Measurements from ENCODE around the gene ITPA. TPM values are rescaled to one million over a fixed set of nuclear protein-coding genes. Genes with fewer than 3 reads are reported as not detected.

Gene ITPA
- total and polyA plus RNA-seq, 2 of the 13 experiments (the other 11 are each of a cell fraction or from before 2014, with no cell fraction given) = 60.1 to 103 TPM

DNA sequence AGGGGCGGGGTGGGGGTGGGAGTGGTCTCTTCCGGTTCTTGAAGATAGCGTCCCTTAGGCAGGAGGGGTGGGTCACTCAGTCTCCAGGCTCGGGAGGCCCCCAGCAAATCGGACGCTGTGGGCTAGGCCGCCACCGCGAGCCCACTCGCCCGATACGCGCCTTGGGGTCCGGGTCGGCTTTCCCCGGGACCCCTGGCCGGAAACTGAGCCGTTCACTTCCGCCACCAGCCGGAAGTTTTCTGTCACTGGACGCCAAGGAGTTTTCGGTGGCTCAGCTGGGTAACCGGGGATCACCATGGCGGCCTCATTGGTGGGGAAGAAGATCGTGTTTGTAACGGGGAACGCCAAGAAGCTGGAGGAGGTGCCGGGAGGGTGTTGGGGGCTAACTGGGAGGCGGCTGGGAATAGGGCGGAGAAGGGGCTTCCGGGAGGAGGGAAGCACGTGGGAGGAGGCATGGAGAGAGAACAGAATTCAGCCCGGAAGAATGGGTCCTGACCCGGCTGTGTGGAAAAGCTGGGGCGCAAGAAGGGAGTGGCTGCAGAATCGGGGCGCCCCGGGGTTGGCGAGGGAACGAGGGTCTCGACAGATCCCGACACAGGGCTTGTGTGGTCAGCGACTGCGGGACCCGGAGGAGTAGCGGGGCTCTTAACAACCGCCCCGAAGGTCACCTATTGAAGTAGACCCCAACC lies at the start of gene ITPA (continued):
- TF ChIP-seq ZBED4 (CRISPR knock-in tag; IDR thresholded peaks at IDR 0.05; ENCODE audit: borderline replicate concordance) = no peak; the same call in 1 of the 2 replicates
- TF ChIP-seq ZNF619 (CRISPR knock-in tag; IDR thresholded peaks at IDR 0.05) = no peak
- no peak; the same call in 1 of the 2 replicates for TF ChIP-seq NFATC3 (CRISPR knock-in tag; IDR thresholded peaks at IDR 0.05)
- peak; percentile 41; the same call in 1 of the 2 replicates for TF ChIP-seq TFDP1 (CRISPR knock-in tag; IDR thresholded peaks at IDR 0.05; ENCODE audit: borderline replicate concordance)
- no peak; the same call in 1 of the 2 replicates for TF ChIP-seq ZNF790 (CRISPR knock-in tag; IDR thresholded peaks at IDR 0.05; ENCODE audit: borderline replicate concordance)
- 0 out of 2 replicates have a peak, but pooled peaks have one; percentile 44 for TF ChIP-seq ATAD3A (CRISPR knock-in tag; IDR thresholded peaks at IDR 0.05)
- no peak for TF ChIP-seq HOXA9 (CRISPR knock-in tag; IDR thresholded peaks at IDR 0.05; ENCODE audit: borderline replicate concordance)
- 0 out of 2 replicates have a peak, but pooled peaks have one; percentile 29 for TF ChIP-seq PAX8 (CRISPR knock-in tag; IDR thresholded peaks at IDR 0.05; ENCODE audit: borderline replicate concordance)
- TF ChIP-seq, protein P1, sequence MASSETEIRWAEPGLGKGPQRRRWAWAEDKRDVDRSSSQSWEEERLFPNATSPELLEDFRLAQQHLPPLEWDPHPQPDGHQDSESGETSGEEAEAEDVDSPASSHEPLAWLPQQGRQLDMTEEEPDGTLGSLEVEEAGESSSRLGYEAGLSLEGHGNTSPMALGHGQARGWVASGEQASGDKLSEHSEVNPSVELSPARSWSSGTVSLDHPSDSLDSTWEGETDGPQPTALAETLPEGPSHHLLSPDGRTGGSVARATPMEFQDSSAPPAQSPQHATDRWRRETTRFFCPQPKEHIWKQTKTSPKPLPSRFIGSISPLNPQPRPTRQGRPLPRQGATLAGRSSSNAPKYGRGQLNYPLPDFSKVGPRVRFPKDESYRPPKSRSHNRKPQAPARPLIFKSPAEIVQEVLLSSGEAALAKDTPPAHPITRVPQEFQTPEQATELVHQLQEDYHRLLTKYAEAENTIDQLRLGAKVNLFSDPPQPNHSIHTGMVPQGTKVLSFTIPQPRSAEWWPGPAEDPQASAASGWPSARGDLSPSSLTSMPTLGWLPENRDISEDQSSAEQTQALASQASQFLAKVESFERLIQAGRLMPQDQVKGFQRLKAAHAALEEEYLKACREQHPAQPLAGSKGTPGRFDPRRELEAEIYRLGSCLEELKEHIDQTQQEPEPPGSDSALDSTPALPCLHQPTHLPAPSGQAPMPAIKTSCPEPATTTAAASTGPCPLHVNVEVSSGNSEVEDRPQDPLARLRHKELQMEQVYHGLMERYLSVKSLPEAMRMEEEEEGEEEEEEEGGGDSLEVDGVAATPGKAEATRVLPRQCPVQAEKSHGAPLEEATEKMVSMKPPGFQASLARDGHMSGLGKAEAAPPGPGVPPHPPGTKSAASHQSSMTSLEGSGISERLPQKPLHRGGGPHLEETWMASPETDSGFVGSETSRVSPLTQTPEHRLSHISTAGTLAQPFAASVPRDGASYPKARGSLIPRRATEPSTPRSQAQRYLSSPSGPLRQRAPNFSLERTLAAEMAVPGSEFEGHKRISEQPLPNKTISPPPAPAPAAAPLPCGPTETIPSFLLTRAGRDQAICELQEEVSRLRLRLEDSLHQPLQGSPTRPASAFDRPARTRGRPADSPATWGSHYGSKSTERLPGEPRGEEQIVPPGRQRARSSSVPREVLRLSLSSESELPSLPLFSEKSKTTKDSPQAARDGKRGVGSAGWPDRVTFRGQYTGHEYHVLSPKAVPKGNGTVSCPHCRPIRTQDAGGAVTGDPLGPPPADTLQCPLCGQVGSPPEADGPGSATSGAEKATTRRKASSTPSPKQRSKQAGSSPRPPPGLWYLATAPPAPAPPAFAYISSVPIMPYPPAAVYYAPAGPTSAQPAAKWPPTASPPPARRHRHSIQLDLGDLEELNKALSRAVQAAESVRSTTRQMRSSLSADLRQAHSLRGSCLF (CRISPR knock-in tag; IDR thresholded peaks at IDR 0.05; ENCODE audit: borderline replicate concordance) = no peak
- TF ChIP-seq, protein P2, sequence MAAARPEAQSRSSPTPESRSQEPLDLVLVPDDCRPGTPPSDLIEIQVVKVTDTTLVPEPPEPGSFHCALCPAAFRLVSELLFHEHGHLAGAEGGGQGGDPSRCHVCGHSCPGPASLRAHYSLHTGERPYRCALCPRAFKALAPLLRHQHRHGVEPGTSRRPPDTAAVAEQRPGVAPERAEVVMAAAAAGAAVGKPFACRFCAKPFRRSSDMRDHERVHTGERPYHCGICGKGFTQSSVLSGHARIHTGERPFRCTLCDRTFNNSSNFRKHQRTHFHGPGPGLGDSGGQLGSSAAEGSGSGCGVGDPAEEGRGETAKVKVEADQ (CRISPR knock-in tag; IDR thresholded peaks at IDR 0.05; ENCODE audit: borderline replicate concordance) = peak; percentile 85
- TF ChIP-seq THYN1 (CRISPR knock-in tag; IDR thresholded peaks at IDR 0.05; ENCODE audit: borderline replicate concordance, low read depth) = 0 out of 2 replicates have a peak, but pooled peaks have one; percentile 96
- no peak for TF ChIP-seq ZBTB37 (CRISPR knock-in tag; IDR thresholded peaks at IDR 0.05)
- TF ChIP-seq MTF2 (CRISPR knock-in tag; IDR thresholded peaks at IDR 0.05; ENCODE audit: borderline replicate concordance) = no peak

All from HepG2 (cell line).